KMS-11 (cell line): ENCODE data around the gene C16orf54.

ENCODE experiments used
- H2AFZ ChIP-seq: fragments of 200-600 bp; sonication (generic); 2 replicates; pipeline ENCODE4 v1.6.1; 2016; ENCODE audit warnings: antibody characterized with exemption, mixed run types, low read depth
- H3K27ac ChIP-seq: fragments of 200-600 bp; sonication (generic); 2 replicates; pipeline ENCODE4 v1.6.1; 2016; ENCODE audit warnings: mild to moderate bottlenecking, mixed run types
- H3K27me3 ChIP-seq: fragments of 200-600 bp; sonication (generic); 2 replicates; pipeline ENCODE4 v1.6.1; 2017; ENCODE audit warnings: mild to moderate bottlenecking, low read depth, mixed run types, moderate library complexity; ENCODE audit not compliant: insufficient read depth
- H3K36me3 ChIP-seq: fragments of 200-600 bp; sonication (generic); 2 replicates; pipeline ENCODE4 v1.6.1; 2017; ENCODE audit warnings: mild to moderate bottlenecking, mixed run types; ENCODE audit not compliant: insufficient read depth
- H3K4me1 ChIP-seq: fragments of 200-600 bp; sonication (generic); 2 replicates; pipeline ENCODE4 v1.6.1; 2016; ENCODE audit warnings: mild to moderate bottlenecking, low read depth, mixed run types; ENCODE audit not compliant: poor library complexity, severe bottlenecking
- H3K4me2 ChIP-seq: fragments of 200-600 bp; sonication (generic); 2 replicates; pipeline ENCODE4 v1.7.0; 2016; ENCODE audit warnings: mild to moderate bottlenecking, mixed run types
- H3K4me3 ChIP-seq: fragments of 200-600 bp; sonication (generic); IDR thresholded peaks from 2 replicates; pipeline ENCODE4 v1.6.1; 2017; ENCODE audit warnings: low read depth, low read length, mixed read lengths; ENCODE audit not compliant: insufficient read depth
- H3K79me2 ChIP-seq: fragments of 200-600 bp; sonication (generic); 2 replicates; pipeline ENCODE4 v1.6.1; 2016; ENCODE audit warnings: low read depth, mixed run types; ENCODE audit not compliant: insufficient read depth
- H3K9ac ChIP-seq: fragments of 200-600 bp; sonication (generic); 2 replicates; pipeline ENCODE4 v1.6.1; 2016; ENCODE audit warnings: mild to moderate bottlenecking, mixed run types
- H4K20me1 ChIP-seq: fragments of 200-600 bp; sonication (generic); 2 replicates; pipeline ENCODE4 v1.6.1; 2016; ENCODE audit warnings: mild to moderate bottlenecking, mixed run types; ENCODE audit not compliant: insufficient read depth
- CTCF ChIP-seq: fragments of 200-600 bp; sonication (generic); conservative IDR thresholded peaks from 2 replicates; pipeline ENCODE4 v1.6.1; 2017; ENCODE audit warnings: low read depth, mild to moderate bottlenecking, antibody characterized with exemption, low read length, moderate library complexity, mixed read lengths

C16orf54 gene

GRCh38 chr16:29770250-29770929 is 24.6 kb upstream of the C16orf54 start:
- H3K36me3 ChIP-seq = no peaks in the 10 kb centered on the region
- H2AFZ ChIP-seq = no peak overlapping the region
- TF ChIP-seq CTCF = no peak
- no peaks in the 10 kb centered on the region for H4K20me1 ChIP-seq
- H3K4me1 ChIP-seq = peaks cover 5% of the 10 kb centered on the region
- no peak overlapping the region for H3K4me3 ChIP-seq
- no peaks in the 10 kb centered on the region for H3K27me3 ChIP-seq
- H3K27ac ChIP-seq = no peak overlapping the region
- no peak overlapping the region for H3K4me2 ChIP-seq
- no peaks in the 10 kb centered on the region for H3K79me2 ChIP-seq
- H3K9ac ChIP-seq = no peak overlapping the region

DNA sequence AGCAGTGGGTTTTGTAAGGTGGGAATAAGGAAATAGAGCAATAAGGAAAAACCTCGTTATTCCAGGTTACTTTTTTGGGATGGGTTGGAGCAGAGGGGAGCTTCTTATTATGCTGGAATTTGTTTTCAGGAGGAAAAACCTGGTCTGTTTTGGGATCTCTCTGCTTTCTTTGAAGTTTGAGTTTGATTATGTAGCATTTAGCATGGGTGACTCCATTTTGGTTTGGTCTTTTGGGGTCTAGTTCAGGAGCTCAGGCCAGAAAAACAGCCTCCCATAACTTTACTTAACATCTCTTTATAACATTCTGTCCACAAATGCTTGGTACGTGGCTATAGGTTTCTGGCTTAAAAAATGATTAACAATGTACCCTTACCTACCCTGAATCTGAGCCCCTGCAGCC is 23.7 kb upstream of the C16orf54 start:
- H3K4me1 ChIP-seq = peaks cover 5% of the 10 kb centered on the region
- TF ChIP-seq CTCF = no peak
- H2AFZ ChIP-seq = no peak overlapping the region
- no peak overlapping the region for H3K4me2 ChIP-seq
- no peaks in the 10 kb centered on the region for H3K27me3 ChIP-seq
- no peaks in the 10 kb centered on the region for H3K36me3 ChIP-seq
- H4K20me1 ChIP-seq = no peaks in the 10 kb centered on the region
- no peak overlapping the region for H3K4me3 ChIP-seq
- H3K27ac ChIP-seq = no peak overlapping the region
- no peak overlapping the region for H3K9ac ChIP-seq
- H3K79me2 ChIP-seq = no peaks in the 10 kb centered on the region

DNA sequence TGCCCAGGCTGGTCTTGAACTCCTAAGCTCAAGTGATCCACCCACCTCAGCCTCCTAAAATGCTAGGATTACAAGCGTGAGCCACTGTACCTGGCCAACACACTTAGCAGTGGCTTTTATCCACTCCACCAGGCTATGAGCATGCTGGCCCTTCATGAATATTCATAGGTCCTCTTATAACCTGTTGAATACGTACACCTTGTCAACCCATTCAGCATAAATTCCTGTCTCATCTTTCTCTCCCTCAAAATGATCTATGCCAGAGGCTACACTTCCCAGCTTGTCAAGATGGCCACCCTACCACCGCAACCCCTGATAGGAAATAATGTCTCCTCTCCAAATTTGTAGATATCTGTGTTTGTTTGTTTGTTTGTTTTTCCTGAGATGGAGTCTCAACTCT is 21.3 kb upstream of the C16orf54 start:
- TF ChIP-seq CTCF = no peak
- no peaks in the 10 kb centered on the region for H3K36me3 ChIP-seq
- H3K9ac ChIP-seq = no peak overlapping the region
- no peak overlapping the region for H3K4me3 ChIP-seq
- H3K4me1 ChIP-seq = peaks cover 1% of the 10 kb centered on the region
- H3K27ac ChIP-seq = no peak overlapping the region
- no peaks in the 10 kb centered on the region for H3K27me3 ChIP-seq
- no peaks in the 10 kb centered on the region for H4K20me1 ChIP-seq
- no peak overlapping the region for H2AFZ ChIP-seq
- no peaks in the 10 kb centered on the region for H3K79me2 ChIP-seq
- H3K4me2 ChIP-seq = no peak overlapping the region

DNA sequence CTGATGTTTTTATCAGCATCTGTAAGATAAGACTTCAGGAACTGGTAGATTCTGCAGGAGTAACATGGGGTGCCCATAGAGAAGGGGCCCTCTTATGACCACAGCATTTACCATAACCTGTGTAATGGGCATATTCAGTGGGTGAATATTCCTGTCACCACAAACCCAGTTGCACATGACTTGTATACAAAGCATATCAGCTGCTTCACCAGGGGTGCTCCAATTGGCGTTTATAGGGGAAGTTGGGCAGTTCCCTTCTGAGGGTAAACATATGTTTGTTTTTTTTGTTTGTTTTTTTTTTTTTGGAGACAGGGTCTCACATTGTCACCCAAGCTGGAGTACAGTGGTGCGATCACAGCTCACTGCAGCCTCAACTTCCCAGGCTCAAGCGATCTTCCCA is 20.8 kb upstream of the C16orf54 start:
- Histone ChIP-seq H3K36me3 (no peaks in the 10 kb centered on the region), H3K9ac (no peak overlapping the region), H2AFZ (no peak overlapping the region), H3K4me2 (no peak overlapping the region), H3K27ac (no peak overlapping the region), H3K4me3 (no peak overlapping the region), H4K20me1 (no peaks in the 10 kb centered on the region), H3K27me3 (no peaks in the 10 kb centered on the region), H3K4me1 (no peaks in the 10 kb centered on the region), H3K79me2 (no peaks in the 10 kb centered on the region)
- no peak for TF ChIP-seq CTCF
